Nephron (organoid): Measurements from ENCODE around the gene TRMT1L.

Source experiments
- H3K27ac Mint-ChIP-seq, 3 experiments: 2 replicates each; pipeline ENCODE4 v1.8.0; 2020; ENCODE audit warnings: mixed read lengths in 3 of 3, mild to moderate bottlenecking in 2 of 3, moderate library complexity in 1 of 3
- H3K27me3 Mint-ChIP-seq: 2 replicates; pipeline ENCODE4 v1.8.0; 2021; ENCODE audit warnings: low read depth, mild to moderate bottlenecking, moderate library complexity, mixed read lengths
- H3K36me3 Mint-ChIP-seq: 2 replicates; pipeline ENCODE4 v1.8.0; 2020; ENCODE audit warnings: low read depth, mixed read lengths
- H3K4me1 Mint-ChIP-seq: 2 replicates; pipeline ENCODE4 v1.8.0; 2020; ENCODE audit warnings: mixed read lengths
- H3K4me3 Mint-ChIP-seq, 3 experiments: 2 replicates each; pipeline ENCODE4 v1.8.0; 2020; ENCODE audit warnings: mild to moderate bottlenecking in 3 of 3, mixed read lengths in 3 of 3, moderate library complexity in 2 of 3
- H3K9me3 Mint-ChIP-seq: 2 replicates; pipeline ENCODE4 v1.8.0; 2020; ENCODE audit warnings: mixed read lengths
- CTCF ChIP-seq, 3 experiments: fragments of 200-600 bp; sonication (generic); IDR thresholded peaks; one replicate each; pipeline ENCODE4 v1.5.0; 2021; ENCODE audit warnings: antibody characterized with exemption in 3 of 3; ENCODE audit not compliant: unreplicated experiment in 3 of 3

Gene TRMT1L

GRCh38 chr1:185155600-185156287, 1.0 kb downstream of the TRMT1L start:
- H3K4me1 Mint-ChIP-seq = peaks cover 32% of the 10 kb centered on the region
- TF ChIP-seq CTCF (IDR thresholded peaks at IDR 0.05; ENCODE audit: unreplicated experiment in 3 of 3) = no peak
- no peaks in the 10 kb centered on the region for H3K27me3 Mint-ChIP-seq
- H3K9me3 Mint-ChIP-seq = no peaks in the 10 kb centered on the region
- H3K4me3 Mint-ChIP-seq = peak overlapping the region; percentile 90 to 93 (median 91)
- peaks cover 4% of the 10 kb centered on the region for H3K36me3 Mint-ChIP-seq
- H3K27ac Mint-ChIP-seq = peak overlapping the region; percentile 97 to 98 (median 97)

GRCh38 chr1:185154912-185155513, 1.7 kb downstream of the TRMT1L start:
- Mint-ChIP-seq H3K4me3 (peak overlapping the region; percentile 90 to 93 (median 91)), H3K27ac (peak overlapping the region; percentile 97 to 98 (median 97))

GRCh38 chr1:185152187-185152767, 4.5 kb downstream of the TRMT1L start:
- peaks cover 19% of the 10 kb centered on the region for H3K4me1 Mint-ChIP-seq
- H3K4me3 Mint-ChIP-seq = peak overlapping the region in 2 of 3 experiments; percentile 11 to 28
- H3K27me3 Mint-ChIP-seq = no peaks in the 10 kb centered on the region
- peak overlapping the region in 2 of 3 experiments; percentile 1 to 11 for H3K27ac Mint-ChIP-seq
- H3K36me3 Mint-ChIP-seq = peaks cover 22% of the 10 kb centered on the region
- no peak for TF ChIP-seq CTCF (IDR thresholded peaks at IDR 0.05; ENCODE audit: unreplicated experiment in 3 of 3)
- no peaks in the 10 kb centered on the region for H3K9me3 Mint-ChIP-seq

More at GRCh38 chr1:185154912-185155513, 1.7 kb downstream of the TRMT1L start:
- no peaks in the 10 kb centered on the region for H3K27me3 Mint-ChIP-seq
- H3K4me1 Mint-ChIP-seq = peaks cover 32% of the 10 kb centered on the region
- no peaks in the 10 kb centered on the region for H3K9me3 Mint-ChIP-seq
- peaks cover 4% of the 10 kb centered on the region for H3K36me3 Mint-ChIP-seq
- no peak for TF ChIP-seq CTCF (IDR thresholded peaks at IDR 0.05; ENCODE audit: unreplicated experiment in 3 of 3)

- H3K27me3 Mint-ChIP-seq = no peaks in the 10 kb centered on the region
- no peak for TF ChIP-seq CTCF (IDR thresholded peaks at IDR 0.05; ENCODE audit: unreplicated experiment in 3 of 3)
- H3K36me3 Mint-ChIP-seq = peaks cover 22% of the 10 kb centered on the region
- H3K27ac Mint-ChIP-seq = no peak overlapping the region
- peaks cover 18% of the 10 kb centered on the region for H3K4me1 Mint-ChIP-seq
- no peak overlapping the region for H3K4me3 Mint-ChIP-seq
- no peaks in the 10 kb centered on the region for H3K9me3 Mint-ChIP-seq
Measured at GRCh38 chr1:185151215-185151614, 5.5 kb downstream of the TRMT1L start.

- H3K36me3 Mint-ChIP-seq = peaks cover 33% of the 10 kb centered on the region
- TF ChIP-seq CTCF (IDR thresholded peaks at IDR 0.05; ENCODE audit: unreplicated experiment in 3 of 3) = no peak
- H3K9me3 Mint-ChIP-seq = no peaks in the 10 kb centered on the region
- H3K4me1 Mint-ChIP-seq = no peaks in the 10 kb centered on the region
- no peaks in the 10 kb centered on the region for H3K27me3 Mint-ChIP-seq
- no peak overlapping the region for H3K27ac Mint-ChIP-seq
- no peak overlapping the region for H3K4me3 Mint-ChIP-seq
Measured at GRCh38 chr1:185144233-185144632, 12.5 kb downstream of the TRMT1L start.
